Natural killer cell (primary cell): ENCODE results near the gene PHKG2. TPM values are rescaled to one million over a fixed set of nuclear protein-coding genes. Genes with fewer than 3 reads are reported as not detected.

Experiments
- ATAC-seq, 3 donors: fragments of 150-1000 bp in 2 of 3; fragments of 200-7000 bp in 1 of 3; cut with Tn5 transposase; 1 replicate in 1 of 3; 2 replicates in 2 of 3; pipeline ENCODE4 v1.10.0; 2021; ENCODE audit warnings: mild to moderate bottlenecking in 2 of 3, moderate library complexity in 2 of 3
- DNase-seq, 2 donors: peaks; one replicate each; pipeline versions ENCODE4 v3.0.0 to v3.0.0-alpha.2; 2013 to 2021; ENCODE audit warnings: mixed read lengths in 1 of 2
- H3K27ac ChIP-seq: one replicate; pipeline ENCODE4 v1.5.1; 2013; ENCODE audit warnings: mild to moderate bottlenecking, low read length
- H3K27me3 ChIP-seq: one replicate; pipeline ENCODE4 v1.6.1; 2013; ENCODE audit warnings: low read length; ENCODE audit not compliant: control insufficient read depth, insufficient read depth
- H3K36me3 ChIP-seq: one replicate; pipeline ENCODE4 v1.6.1; 2013; ENCODE audit warnings: low read length; ENCODE audit not compliant: control insufficient read depth, insufficient read depth
- H3K4me1 ChIP-seq: one replicate; pipeline ENCODE4 v1.6.1; 2013; ENCODE audit warnings: low read length; ENCODE audit not compliant: control insufficient read depth, insufficient read depth
- H3K4me3 ChIP-seq: one replicate; pipeline ENCODE4 v1.5.1; 2013; ENCODE audit warnings: low read length
- H3K9me3 ChIP-seq: one replicate; pipeline ENCODE4 v1.6.1; 2013; ENCODE audit warnings: low read length; ENCODE audit not compliant: control insufficient read depth, insufficient read depth
- H3K27ac Mint-ChIP-seq, 2 donors: one replicate each; pipeline ENCODE4 v1.8.0; 2022; ENCODE audit warnings: mild to moderate bottlenecking in 2 of 2, mixed read lengths in 2 of 2, moderate library complexity in 1 of 2
- H3K27me3 Mint-ChIP-seq, 2 donors: one replicate each; pipeline ENCODE4 v1.8.0; 2022; ENCODE audit warnings: low read depth in 2 of 2, mixed read lengths in 2 of 2
- H3K36me3 Mint-ChIP-seq: one replicate; pipeline ENCODE4 v1.8.0; 2022; ENCODE audit warnings: mixed read lengths
- H3K4me1 Mint-ChIP-seq, 2 donors: one replicate each; pipeline ENCODE4 v1.8.0; 2022; ENCODE audit warnings: mixed read lengths in 2 of 2
- H3K4me3 Mint-ChIP-seq: one replicate; pipeline ENCODE4 v1.8.0; 2022; ENCODE audit warnings: mild to moderate bottlenecking, moderate library complexity, mixed read lengths
- H3K9me3 Mint-ChIP-seq, 2 donors: one replicate each; pipeline ENCODE4 v1.8.0; 2022; ENCODE audit warnings: mixed read lengths in 2 of 2
- CTCF ChIP-seq: fragments of 200-600 bp; IDR thresholded peaks from one replicate; pipeline ENCODE4 v1.8.0; 2022; ENCODE audit warnings: antibody characterized with exemption
- WGBS: methylation state at CpG from one replicate; pipeline ENCODE4 v1.1.7; 2013; ENCODE audit warnings: missing lambda C conversion rate; ENCODE audit not compliant: insufficient coverage; 5-methylcytosine and 5-hydroxymethylcytosine counted together
- intact Hi-C: fragments of 100-400 bp; cut with micrococcal nuclease; formaldehyde crosslinking; loops from one replicate; pipeline ENCODE4 v1.14.2; 2022
- total RNA-seq, 4 donors: library from RNA; stranded (reverse); fragments of 120-200 nt in 1 of 4; gene quantifications; one replicate each; pipeline versions ENCODE4 v1.2.3 to v1.2.4, GENCODE V29; 2013 to 2022

PHKG2 gene
- total RNA-seq, 3 donors from 2014 or later (not counting 1 experiment from before 2014, with no cell fraction given): 50.5 to 86.1 (median 64.8) TPM

GRCh38 chr16:30793508-30794069, 45.4 kb downstream of the PHKG2 start:
- H3K27me3 ChIP-seq: no peaks in the 10 kb centered on the region
- H3K9me3 ChIP-seq: no peaks in the 10 kb centered on the region
- no peak overlapping the region for H3K4me3 Mint-ChIP-seq
- H3K9me3 Mint-ChIP-seq: no peaks in the 10 kb centered on the region
- ATAC-seq: no peak
- H3K36me3 Mint-ChIP-seq: no peaks in the 10 kb centered on the region
- no peaks in the 10 kb centered on the region for H3K4me1 Mint-ChIP-seq
- H3K27ac Mint-ChIP-seq: no peak overlapping the region
- WGBS: 89% methylated on average over 7 of the region's 7 CpGs
- intact Hi-C loops: no loop called here
- no peak for DNase-seq
- H3K27ac ChIP-seq: no peak overlapping the region
- H3K27me3 Mint-ChIP-seq: no peaks in the 10 kb centered on the region
- TF ChIP-seq CTCF: no peak
- no peaks in the 10 kb centered on the region for H3K4me1 ChIP-seq
- no peaks in the 10 kb centered on the region for H3K36me3 ChIP-seq
- no peak overlapping the region for H3K4me3 ChIP-seq

GRCh38 chr16:30794634-30795033, 46.4 kb downstream of the PHKG2 start:
- H3K27me3 Mint-ChIP-seq: no peaks in the 10 kb centered on the region
- no peaks in the 10 kb centered on the region for H3K9me3 Mint-ChIP-seq
- DNase-seq: no peak
- no peak overlapping the region for H3K27ac Mint-ChIP-seq
- ATAC-seq: no peak
- no peak for TF ChIP-seq CTCF
- Histone ChIP-seq H3K27ac (no peak overlapping the region), H3K9me3 (no peaks in the 10 kb centered on the region), H3K4me3 (no peak overlapping the region), H3K4me1 (no peaks in the 10 kb centered on the region), H3K36me3 (no peaks in the 10 kb centered on the region), H3K27me3 (no peaks in the 10 kb centered on the region)
- intact Hi-C loops: no loop called here
- no peak overlapping the region for H3K4me3 Mint-ChIP-seq
- H3K36me3 Mint-ChIP-seq: no peaks in the 10 kb centered on the region
- WGBS: 93% methylated on average over 3 of the region's 3 CpGs
- H3K4me1 Mint-ChIP-seq: no peaks in the 10 kb centered on the region

- no peaks in the 10 kb centered on the region for H3K9me3 ChIP-seq
Observed at GRCh38 chr16:30797670-30798309, 49.6 kb downstream of the PHKG2 start.

More at GRCh38 chr16:30797670-30798309, 49.6 kb downstream of the PHKG2 start:
- H3K27ac Mint-ChIP-seq: no peak overlapping the region
- H3K27me3 Mint-ChIP-seq: no peaks in the 10 kb centered on the region
- WGBS: 88% methylated on average over 7 of the region's 8 CpGs
- Histone ChIP-seq H3K27me3 (no peaks in the 10 kb centered on the region), H3K27ac (no peak overlapping the region), H3K36me3 (no peaks in the 10 kb centered on the region), H3K4me1 (no peaks in the 10 kb centered on the region), H3K4me3 (no peak overlapping the region)
- no peaks in the 10 kb centered on the region for H3K36me3 Mint-ChIP-seq
- H3K9me3 Mint-ChIP-seq: no peaks in the 10 kb centered on the region
- no peak for DNase-seq
- H3K4me3 Mint-ChIP-seq: no peak overlapping the region
- intact Hi-C loops: no loop called here
- TF ChIP-seq CTCF: no peak
- no peaks in the 10 kb centered on the region for H3K4me1 Mint-ChIP-seq
- ATAC-seq: no peak

Other genes starting within 250 kb of the PHKG2 start
- gene ZNF768, start 221.9 kb upstream of the PHKG2 start, total RNA-seq: 1 to 10 TPM; 3.3 to 7.2 (median 5.6) TPM
- 1 to 10 TPM; 5.0 to 8.6 (median 6.3) TPM for gene ZNF747, start 213.6 kb upstream of the PHKG2 start, total RNA-seq
- 10 to 100 TPM in 2 of 3 donors, 1 to 10 TPM in 1; 9.6 to 13.0 (median 11.7) TPM for gene ZNF764, start 190.1 kb upstream of the PHKG2 start, total RNA-seq
- gene ZNF688, start 176.7 kb upstream of the PHKG2 start, total RNA-seq: 10 to 100 TPM; 10.1 to 16.9 (median 16.5) TPM
- 10 to 100 TPM in 2 of 3 donors, 1 to 10 TPM in 1; 7.5 to 15.2 (median 10.4) TPM for gene ZNF785, start 162.7 kb upstream of the PHKG2 start, total RNA-seq
- 1 to 10 TPM; 8.8 to 9.3 (median 9.1) TPM for gene ZNF689, start 138.0 kb upstream of the PHKG2 start, total RNA-seq
- 100 to 1,000 TPM in 2 of 3 donors, 10 to 100 TPM in 1; 81.0 to 110 (median 101) TPM for gene PRR14, start 97.5 kb upstream of the PHKG2 start, total RNA-seq
- gene FBRS, start 90.0 kb upstream of the PHKG2 start, total RNA-seq: 100 to 1,000 TPM; 158 to 182 (median 172) TPM
- 10 to 100 TPM; 78.8 to 99.0 (median 89.3) TPM for gene SRCAP, start 49.3 kb upstream of the PHKG2 start, total RNA-seq
- gene CFAP119, start 13.6 kb downstream of the PHKG2 start, total RNA-seq: 1 to 10 TPM; 3.4 to 5.1 (median 4.9) TPM
- 100 to 1,000 TPM; 153 to 167 (median 161) TPM for gene RNF40, start 13.9 kb downstream of the PHKG2 start, total RNA-seq
- gene ZNF629, start 38.8 kb downstream of the PHKG2 start, total RNA-seq: 1 to 10 TPM in 2 of 3 donors, under 1 TPM in 1; 0.96 to 1.9 (median 1.8) TPM
- gene BCL7C, start 145.7 kb downstream of the PHKG2 start, total RNA-seq: 10 to 100 TPM; 25.1 to 28.5 (median 27.4) TPM
- under 1 TPM; 0.45 to 0.60 (median 0.47) TPM for gene CTF1, start 148.2 kb downstream of the PHKG2 start, total RNA-seq
- gene FBXL19, start 175.1 kb downstream of the PHKG2 start, total RNA-seq: 10 to 100 TPM; 10.1 to 13.3 (median 12.4) TPM
- 10 to 100 TPM; 10.8 to 19.8 (median 12.8) TPM for gene ORAI3, start 200.6 kb downstream of the PHKG2 start, total RNA-seq
- 10 to 100 TPM; 32.9 to 34.5 (median 33.9) TPM for gene SETD1A, start 209.3 kb downstream of the PHKG2 start, total RNA-seq
- 1 to 10 TPM in 1 of 3 donors, under 1 TPM in 2; 0.26 to 2.1 (median 0.39) TPM for gene HSD3B7, start 236.8 kb downstream of the PHKG2 start, total RNA-seq